ENCODE results near the gene PGAM5. TPM values are rescaled to one million over a fixed set of nuclear protein-coding genes. Genes with fewer than 3 reads are reported as not detected.
"Not testable (repeated sequence)": the region's sequence is repeated elsewhere in the genome, so short reads cannot be mapped to it uniquely, and the experiment has no call there.

PGAM5 gene
- total RNA-seq, 1 experiment from 2014 or later = 151 TPM

GRCh38 chr12:132677492-132677891 lies 33.1 kb upstream of the PGAM5 start:
- no peaks in the 10 kb centered on the region for H3K9me3 ChIP-seq
- H3K4me3 ChIP-seq = no peak overlapping the region
- peaks cover 92% of the 10 kb centered on the region for H3K36me3 ChIP-seq
- DNase-seq = no peak
- no peaks in the 10 kb centered on the region for H3K27me3 ChIP-seq

- DNase-seq = no peak
These were observed 25.2 kb upstream of the PGAM5 start for GRCh38 chr12:132685400-132685799.

DNA sequence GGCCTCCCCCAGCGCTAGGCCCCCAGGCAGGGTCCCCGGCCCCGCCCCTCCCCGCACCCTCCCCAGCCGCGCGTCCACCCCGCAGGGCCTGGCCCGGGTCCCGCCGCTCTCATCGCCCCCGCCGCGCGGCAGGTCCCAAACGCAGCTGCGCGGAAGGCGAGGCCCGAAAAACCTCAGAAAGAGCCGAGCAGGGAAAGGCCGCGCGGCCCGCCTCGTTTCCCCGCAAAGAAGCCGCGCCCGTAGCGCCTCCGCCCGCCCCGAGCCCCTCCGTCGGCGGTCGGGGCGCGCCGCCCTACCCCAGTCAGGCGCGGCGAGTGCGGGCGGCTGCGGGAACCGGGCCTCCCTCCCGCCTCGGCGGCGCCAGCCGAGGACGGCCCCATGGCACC lies 23.8 kb upstream of the PGAM5 start:
- peak; percentile 65 for DNase-seq
- H3K36me3 ChIP-seq = peaks cover 42% of the 10 kb centered on the region
- no peaks in the 10 kb centered on the region for H3K9me3 ChIP-seq
- H3K4me3 ChIP-seq = peak overlapping the region; percentile 88
- H3K27me3 ChIP-seq = no peaks in the 10 kb centered on the region

More at GRCh38 chr12:132685400-132685799, 25.2 kb upstream of the PGAM5 start:
- no peaks in the 10 kb centered on the region for H3K9me3 ChIP-seq
- H3K27me3 ChIP-seq = no peaks in the 10 kb centered on the region
- peaks cover 41% of the 10 kb centered on the region for H3K36me3 ChIP-seq
- no peak overlapping the region; the same call in 1 of the 2 replicates for H3K4me3 ChIP-seq

DNA sequence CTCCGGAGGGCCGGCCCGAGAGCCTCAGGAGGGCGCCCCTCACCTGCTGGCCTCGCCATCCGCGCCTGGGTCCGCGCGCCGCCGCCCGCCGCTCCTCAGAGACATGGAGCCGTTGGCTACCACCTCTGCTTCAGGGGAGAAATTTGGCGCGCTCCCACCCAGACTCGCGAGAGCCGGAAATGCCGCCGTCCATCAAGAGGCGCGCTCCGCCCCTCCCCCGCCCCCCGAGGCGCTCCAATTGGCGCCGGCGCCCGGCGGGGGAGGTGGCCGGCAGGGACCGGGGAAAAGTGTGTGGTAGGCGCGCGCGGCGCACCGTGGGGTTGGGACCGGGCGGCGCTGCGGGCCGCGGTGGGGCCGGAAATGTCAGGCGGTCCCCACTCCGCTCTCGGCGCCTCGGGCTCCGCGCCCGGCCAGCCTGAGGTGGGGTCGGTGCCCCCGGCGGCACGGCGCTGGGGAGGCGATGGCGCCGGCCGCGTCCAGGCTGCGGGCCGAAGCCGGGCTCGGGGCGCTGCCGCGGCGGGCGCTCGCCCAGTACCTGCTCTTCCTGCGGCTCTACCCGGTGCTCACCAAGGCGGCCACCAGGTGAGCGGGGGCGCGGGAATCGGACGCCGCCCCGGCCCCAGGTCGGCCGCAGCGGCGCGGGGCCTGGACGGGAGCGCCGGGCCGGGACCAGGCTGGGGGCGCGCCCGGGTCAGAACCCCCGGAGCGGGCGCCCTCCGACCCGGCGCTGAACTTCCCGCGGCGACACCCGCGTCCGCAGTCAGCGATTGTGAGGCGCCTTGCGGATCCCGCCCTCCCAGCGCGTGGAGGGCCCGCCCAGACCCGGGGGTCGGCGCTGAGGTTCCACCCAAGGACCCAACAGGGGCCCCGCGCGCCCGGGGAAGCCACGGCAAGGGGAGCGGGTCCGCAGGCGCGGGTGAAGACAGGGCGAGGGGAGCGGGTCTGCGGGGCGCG lies 23.2 kb upstream of the PGAM5 start, which contains the start of the genes POLE and PXMP2:
Gene POLE, minus strand, starts transcription at position 132 of the 954 bp plus-strand sequence. Its CDS starts 27 bp downstream, at position 105.
Gene PXMP2, plus strand, starts transcription at position 377 of the 954 bp plus-strand sequence. Its CDS starts 84 bp downstream, at position 461.
- Histone ChIP-seq H3K4me3 (peak within 1 kb of the TSS; percentile 88), H3K27me3 (no peaks in the 10 kb centered on the region), H3K9me3 (no peaks in the 10 kb centered on the region), H3K36me3 (peaks cover 38% of the 10 kb centered on the region)
- peak; percentile 97 for DNase-seq

- DNase-seq = no peak
- H3K27me3 ChIP-seq = no peaks in the 10 kb centered on the region
- H3K36me3 ChIP-seq = peaks cover 34% of the 10 kb centered on the region
- H3K4me3 ChIP-seq = 0 out of 2 replicates have a peak overlapping the region, but pooled peaks have one; percentile 16
- H3K9me3 ChIP-seq = no peaks in the 10 kb centered on the region
These were observed 21.4 kb upstream of the PGAM5 start for GRCh38 chr12:132689227-132689626.

GRCh38 chr12:132690112-132690511 lies 20.5 kb upstream of the PGAM5 start:
- Histone ChIP-seq H3K9me3 (no peaks in the 10 kb centered on the region), H3K4me3 (no peak overlapping the region), H3K27me3 (no peaks in the 10 kb centered on the region), H3K36me3 (peaks cover 34% of the 10 kb centered on the region)
- DNase-seq = no peak

GRCh38 chr12:132692030-132692429 lies 18.6 kb upstream of the PGAM5 start:
- H3K4me3 ChIP-seq, H3K27me3 ChIP-seq, H3K9me3 ChIP-seq, DNase-seq: not testable (repeated sequence)
- peaks cover 37% of the 10 kb centered on the region for H3K36me3 ChIP-seq

DNA sequence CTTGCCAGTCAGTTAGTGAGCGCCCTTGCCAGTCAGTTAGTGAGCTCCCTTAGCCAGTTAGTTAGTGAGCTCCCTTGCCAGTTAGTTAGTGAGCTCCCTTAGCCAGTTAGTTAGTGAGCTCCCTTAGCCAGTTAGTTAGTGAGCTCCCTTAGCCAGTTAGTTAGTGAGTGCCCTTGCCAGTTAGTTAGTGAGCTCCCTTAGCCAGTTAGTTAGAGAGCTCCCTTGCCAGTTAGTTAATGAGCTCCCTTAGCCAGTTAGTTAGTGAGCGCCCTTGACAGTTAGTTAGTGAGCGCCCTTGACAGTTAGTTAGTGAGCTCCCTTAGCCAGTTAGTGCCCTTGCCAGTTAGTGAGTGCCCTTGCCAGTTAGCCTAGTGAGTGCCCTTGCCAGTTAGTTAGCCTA lies 15.8 kb upstream of the PGAM5 start:
- H3K36me3 ChIP-seq = peaks cover 58% of the 10 kb centered on the region
- not testable (repeated sequence) for H3K9me3 ChIP-seq, H3K27me3 ChIP-seq, DNase-seq, H3K4me3 ChIP-seq

GRCh38 chr12:132695431-132695830 lies 15.2 kb upstream of the PGAM5 start:
- DNase-seq = no peak
- Histone ChIP-seq H3K27me3 (no peaks in the 10 kb centered on the region), H3K4me3 (no peak overlapping the region), H3K36me3 (peaks cover 56% of the 10 kb centered on the region), H3K9me3 (no peaks in the 10 kb centered on the region)

GRCh38 chr12:132698341-132698740 lies 12.3 kb upstream of the PGAM5 start:
- Histone ChIP-seq H3K4me3 (no peak overlapping the region), H3K36me3 (peaks cover 67% of the 10 kb centered on the region), H3K27me3 (no peaks in the 10 kb centered on the region), H3K9me3 (no peaks in the 10 kb centered on the region)
- DNase-seq = no peak

- no peak for DNase-seq
- Histone ChIP-seq H3K27me3 (no peaks in the 10 kb centered on the region), H3K36me3 (peaks cover 86% of the 10 kb centered on the region), H3K4me3 (no peak overlapping the region), H3K9me3 (no peaks in the 10 kb centered on the region)
These were observed 10.3 kb upstream of the PGAM5 start for GRCh38 chr12:132700212-132700822.

GRCh38 chr12:132702640-132703039 lies 8.0 kb upstream of the PGAM5 start:
- DNase-seq = no peak
- Histone ChIP-seq H3K36me3 (peaks cover 72% of the 10 kb centered on the region), H3K4me3 (no peak overlapping the region), H3K27me3 (no peaks in the 10 kb centered on the region), H3K9me3 (no peaks in the 10 kb centered on the region)

- DNase-seq = no peak
- Histone ChIP-seq H3K9me3 (no peaks in the 10 kb centered on the region), H3K27me3 (no peaks in the 10 kb centered on the region), H3K4me3 (no peak overlapping the region), H3K36me3 (peaks cover 66% of the 10 kb centered on the region)
These were observed 7.0 kb upstream of the PGAM5 start for GRCh38 chr12:132703641-132704040.

GRCh38 chr12:132707241-132707640 lies 3.4 kb upstream of the PGAM5 start:
- Histone ChIP-seq H3K4me3 (no peak overlapping the region), H3K27me3 (no peaks in the 10 kb centered on the region), H3K36me3 (peaks cover 45% of the 10 kb centered on the region), H3K9me3 (no peaks in the 10 kb centered on the region)
- no peak for DNase-seq

- Histone ChIP-seq H3K9me3 (no peaks in the 10 kb centered on the region), H3K4me3 (no peak overlapping the region), H3K27me3 (no peaks in the 10 kb centered on the region), H3K36me3 (peaks cover 41% of the 10 kb centered on the region)
- DNase-seq = no peak
These were observed 2.5 kb upstream of the PGAM5 start for GRCh38 chr12:132708150-132708549.

DNA sequence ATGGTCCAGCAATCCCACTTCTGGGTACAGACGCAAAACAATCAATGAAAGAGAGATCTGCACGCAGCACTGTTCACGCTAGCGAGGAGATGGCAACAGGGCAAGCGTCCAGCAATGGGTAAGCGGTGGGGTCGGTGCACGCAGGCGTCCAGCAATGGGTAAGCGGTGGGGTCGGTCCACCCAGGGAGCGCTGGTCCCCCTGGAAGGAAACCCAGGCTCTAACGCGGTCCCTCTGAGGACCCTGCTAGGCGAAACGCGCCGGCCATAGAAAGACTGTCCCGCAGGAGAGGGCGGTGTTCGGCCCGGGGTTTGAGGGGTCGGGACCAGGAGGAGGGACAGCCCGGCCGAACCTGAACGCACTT lies 618 bp upstream of the PGAM5 start:
- DNase-seq = peak; percentile 45
- Histone ChIP-seq H3K4me3 (peak overlapping the region; percentile 97), H3K9me3 (no peaks in the 10 kb centered on the region), H3K36me3 (peaks cover 41% of the 10 kb centered on the region), H3K27me3 (no peaks in the 10 kb centered on the region)

- peak; percentile 49 for DNase-seq
- Histone ChIP-seq H3K36me3 (peaks cover 43% of the 10 kb centered on the region), H3K27me3 (no peaks in the 10 kb centered on the region), H3K4me3 (peak overlapping the region; percentile 97), H3K9me3 (no peaks in the 10 kb centered on the region)
These were observed 620 bp downstream of the PGAM5 start for GRCh38 chr12:132711080-132711843.

All from MG63 (cell line).